ENCODE measurements around the gene NBEAL1.
A peak's percentile ranks its signal among the peaks of the same experiment; 100 is the strongest.
"Not testable (repeated sequence)": the region's sequence is repeated elsewhere in the genome, so short reads cannot be mapped to it uniquely, and the experiment has no call there.

NBEAL1 gene

GRCh38 chr2:203191961-203192360, 177.3 kb downstream of the NBEAL1 start:
- TF ChIP-seq POLR2AphosphoS5 (IDR thresholded peaks at IDR 0.05; ENCODE audit: low read depth, low read length) = no peak
- TF ChIP-seq TAF1 (IDR thresholded peaks at IDR 0.05; ENCODE audit: borderline replicate concordance, low read depth, low read length) = no peak
- no peak for TF ChIP-seq POLR2A (IDR thresholded peaks at IDR 0.05; ENCODE audit: low read depth, low read length)
- no peak for DNase-seq (ENCODE audit: insufficient read length)
- FAIRE-seq = no peak

GRCh38 chr2:203195331-203196036, 180.8 kb downstream of the NBEAL1 start:
- DNase-seq (ENCODE audit: insufficient read length) = no peak
- peak; percentile 27 for FAIRE-seq
- TF ChIP-seq POLR2A (IDR thresholded peaks at IDR 0.05; ENCODE audit: low read depth, low read length) = no peak
- TF ChIP-seq TAF1 (IDR thresholded peaks at IDR 0.05; ENCODE audit: borderline replicate concordance, low read depth, low read length) = no peak
- TF ChIP-seq POLR2AphosphoS5 (IDR thresholded peaks at IDR 0.05; ENCODE audit: low read depth, low read length) = no peak

- FAIRE-seq (no peak), DNase-seq (ENCODE audit: insufficient read length) (no peak)
- TF ChIP-seq POLR2AphosphoS5 (IDR thresholded peaks at IDR 0.05; ENCODE audit: low read depth, low read length) = no peak
- no peak for TF ChIP-seq TAF1 (IDR thresholded peaks at IDR 0.05; ENCODE audit: borderline replicate concordance, low read depth, low read length)
- no peak for TF ChIP-seq POLR2A (IDR thresholded peaks at IDR 0.05; ENCODE audit: low read depth, low read length)
These were observed 186.2 kb downstream of the NBEAL1 start for GRCh38 chr2:203200866-203201265.

GRCh38 chr2:203201426-203201825, 186.8 kb downstream of the NBEAL1 start:
- FAIRE-seq (no peak), DNase-seq (ENCODE audit: insufficient read length) (no peak)
- TF ChIP-seq POLR2A (IDR thresholded peaks at IDR 0.05; ENCODE audit: low read depth, low read length) (no peak), POLR2AphosphoS5 (IDR thresholded peaks at IDR 0.05; ENCODE audit: low read depth, low read length) (no peak), TAF1 (IDR thresholded peaks at IDR 0.05; ENCODE audit: borderline replicate concordance, low read depth, low read length) (no peak)

GRCh38 chr2:203209538-203209937, 194.9 kb downstream of the NBEAL1 start:
- FAIRE-seq (no peak), DNase-seq (ENCODE audit: insufficient read length) (no peak)
- TF ChIP-seq POLR2AphosphoS5 (IDR thresholded peaks at IDR 0.05; ENCODE audit: low read depth, low read length) (no peak), POLR2A (IDR thresholded peaks at IDR 0.05; ENCODE audit: low read depth, low read length) (no peak), TAF1 (IDR thresholded peaks at IDR 0.05; ENCODE audit: borderline replicate concordance, low read depth, low read length) (no peak)

- no peak for DNase-seq (ENCODE audit: insufficient read length)
- peak; percentile 84 for FAIRE-seq
- TF ChIP-seq TAF1 (IDR thresholded peaks at IDR 0.05; ENCODE audit: borderline replicate concordance, low read depth, low read length) (no peak), POLR2AphosphoS5 (IDR thresholded peaks at IDR 0.05; ENCODE audit: low read depth, low read length) (no peak), POLR2A (IDR thresholded peaks at IDR 0.05; ENCODE audit: low read depth, low read length) (no peak)
These were observed 210.9 kb downstream of the NBEAL1 start for GRCh38 chr2:203225423-203226039.

- DNase-seq (ENCODE audit: insufficient read length); FAIRE-seq: not testable (repeated sequence)
These were observed 215.0 kb downstream of the NBEAL1 start for GRCh38 chr2:203229674-203230073.

GRCh38 chr2:203237346-203238238, 222.9 kb downstream of the NBEAL1 start:
- TF ChIP-seq POLR2A (IDR thresholded peaks at IDR 0.05; ENCODE audit: low read depth, low read length) (no peak), TAF1 (IDR thresholded peaks at IDR 0.05; ENCODE audit: borderline replicate concordance, low read depth, low read length) (no peak), POLR2AphosphoS5 (IDR thresholded peaks at IDR 0.05; ENCODE audit: low read depth, low read length) (no peak)
- DNase-seq (ENCODE audit: insufficient read length) (no peak), FAIRE-seq (peak; percentile 24)

GRCh38 chr2:203238292-203238703, 223.6 kb downstream of the NBEAL1 start:
- FAIRE-seq = no peak
- no peak for DNase-seq (ENCODE audit: insufficient read length)
- TF ChIP-seq POLR2A (IDR thresholded peaks at IDR 0.05; ENCODE audit: low read depth, low read length) (no peak), POLR2AphosphoS5 (IDR thresholded peaks at IDR 0.05; ENCODE audit: low read depth, low read length) (no peak), TAF1 (IDR thresholded peaks at IDR 0.05; ENCODE audit: borderline replicate concordance, low read depth, low read length) (no peak)

GRCh38 chr2:203238704-203239526, 224.2 kb downstream of the NBEAL1 start, which contains the start of gene CYP20A1:
CYP20A1 (plus strand) TSS chr2:203239018; CDS start chr2:203239063, 45 bp downstream.
- TF ChIP-seq TAF1 (IDR thresholded peaks at IDR 0.05; ENCODE audit: borderline replicate concordance, low read depth, low read length) (no peak; the same call in none of the 2 replicates), POLR2AphosphoS5 (IDR thresholded peaks at IDR 0.05; ENCODE audit: low read depth, low read length) (peak; percentile 98), POLR2A (IDR thresholded peaks at IDR 0.05; ENCODE audit: low read depth, low read length) (peak; percentile 97)
- DNase-seq (ENCODE audit: insufficient read length) (peak; percentile 85), FAIRE-seq (peak; percentile 96)

GRCh38 chr2:203240491-203240890, 225.8 kb downstream of the NBEAL1 start:
- FAIRE-seq (no peak), DNase-seq (ENCODE audit: insufficient read length) (no peak)
- TF ChIP-seq TAF1 (IDR thresholded peaks at IDR 0.05; ENCODE audit: borderline replicate concordance, low read depth, low read length) (no peak), POLR2A (IDR thresholded peaks at IDR 0.05; ENCODE audit: low read depth, low read length) (no peak), POLR2AphosphoS5 (IDR thresholded peaks at IDR 0.05; ENCODE audit: low read depth, low read length) (no peak)

Data from GM12892 (cell line).